SK-N-SH (cell line): Measurements from ENCODE around the gene CPEB1. TPM values are rescaled to one million over a fixed set of nuclear protein-coding genes. Genes with fewer than 3 reads are reported as not detected.

ENCODE experiments used
- CTCF ChIA-PET: fragments of 300-600, 350-600 bp; formaldehyde crosslinking; extraction: SDS; loops from one replicate; lab custom pipeline; 2021; lab: Yijun Ruan, JAX
- POLR2A ChIA-PET: fragments of 350-600 bp; sonication (Branson Sonifier 250); formaldehyde crosslinking; extraction: SDS; loops from one replicate; lab custom pipeline; 2020; ENCODE audit warnings: antibody characterized with exemption, inconsistent platforms; lab: Yijun Ruan, JAX
- DNase-seq: peaks from one replicate; pipeline ENCODE4 v3.0.0; 2012
- H2AFZ ChIP-seq: fragments of 200-600 bp; sonication (generic); 2 replicates; pipeline ENCODE4 v1.8.1; 2016; ENCODE audit warnings: antibody characterized with exemption, mild to moderate bottlenecking, low read depth
- H3F3A ChIP-seq: fragments of 200-600 bp; sonication (generic); replicated peaks from 2 replicates; pipeline ENCODE3; 2016; ENCODE audit warnings: antibody characterized with exemption, mild to moderate bottlenecking; ENCODE audit not compliant: insufficient read depth
- H3K27ac ChIP-seq, 2 experiments: fragments of 200-500 bp in 1 of 2; fragments of 200-600 bp in 1 of 2; sonication (Bioruptor generic) in 1 of 2; sonication (generic), shearing (Covaris generic) in 1 of 2; 2 replicates each; pipeline versions ENCODE4 v1.5.1 to v1.6.1; 2014 to 2016; ENCODE audit warnings: low read depth in 2 of 2, inconsistent platforms in 1 of 2, low read length in 1 of 2, mild to moderate bottlenecking in 1 of 2, mixed read lengths in 1 of 2
- H3K27me3 ChIP-seq: fragments of 200-600 bp; sonication (generic), shearing (Covaris generic); 2 replicates; pipeline ENCODE4 v1.6.1; 2016; ENCODE audit warnings: mixed run types; ENCODE audit not compliant: insufficient read depth
- H3K36me3 ChIP-seq, 2 experiments: fragments of 200-500 bp in 1 of 2; fragments of 200-600 bp in 1 of 2; sonication (Bioruptor generic) in 1 of 2; sonication (generic) in 1 of 2; replicated peaks in 1 of 2; 2 replicates each; pipeline versions ENCODE3 to v1.5.1; 2014 to 2016; ENCODE audit warnings: low read length in 1 of 2, mild to moderate bottlenecking in 1 of 2; ENCODE audit not compliant: insufficient read depth in 2 of 2, control insufficient read depth in 1 of 2
- H3K4me1 ChIP-seq, 2 experiments: fragments of 200-500 bp in 1 of 2; fragments of 200-600 bp in 1 of 2; sonication (Bioruptor generic) in 1 of 2; sonication (generic), shearing (Covaris generic) in 1 of 2; 2 replicates each; pipeline versions ENCODE4 v1.5.1 to v1.6.1; 2014 to 2016; ENCODE audit warnings: low read depth in 1 of 2, low read length in 1 of 2, mixed run types in 1 of 2; ENCODE audit not compliant: insufficient read depth in 2 of 2, control insufficient read depth in 1 of 2
- H3K4me2 ChIP-seq: fragments of 200-600 bp; sonication (generic), shearing (Covaris generic); 2 replicates; pipeline ENCODE4 v1.6.1; 2017; ENCODE audit warnings: mixed run types
- H3K4me3 ChIP-seq, 2 experiments: fragments of 200-500 bp in 1 of 2; fragments of 200-600 bp in 1 of 2; sonication (Bioruptor generic) in 1 of 2; sonication (generic), shearing (Covaris generic) in 1 of 2; 2 replicates each; pipeline versions ENCODE4 v1.5.1 to v1.8.1; 2014 to 2016; ENCODE audit warnings: low read depth in 2 of 2, inconsistent platforms in 1 of 2, low read length in 1 of 2, mild to moderate bottlenecking in 1 of 2, mixed read lengths in 1 of 2, moderate library complexity in 1 of 2
- H3K79me2 ChIP-seq: fragments of 200-600 bp; sonication (generic); 2 replicates; pipeline ENCODE4 v1.8.1; 2017; ENCODE audit warnings: mild to moderate bottlenecking; ENCODE audit not compliant: insufficient read depth
- H3K9ac ChIP-seq: fragments of 200-600 bp; sonication (generic); 2 replicates; pipeline ENCODE4 v1.6.1; 2017; ENCODE audit warnings: mixed run types
- H3K9me2 ChIP-seq: fragments of 200-600 bp; sonication (generic); 2 replicates; pipeline ENCODE4 v1.6.1; 2017; ENCODE audit warnings: mixed run types
- H3K9me3 ChIP-seq: fragments of 200-600 bp; sonication (generic); 2 replicates; pipeline ENCODE4 v1.6.1; 2017; ENCODE audit warnings: mixed run types, mild to moderate bottlenecking, moderate library complexity
- H4K20me1 ChIP-seq: fragments of 200-600 bp; sonication (generic); 2 replicates; pipeline ENCODE4 v1.6.1; 2017; ENCODE audit warnings: mild to moderate bottlenecking, mixed run types; ENCODE audit not compliant: insufficient read depth
- CTCF ChIP-seq: fragments of 200-600 bp; sonication (generic); IDR thresholded peaks from 2 replicates; pipeline ENCODE4 v1.6.1; 2017; ENCODE audit warnings: antibody characterized with exemption, mild to moderate bottlenecking, moderate library complexity
- ELF1 ChIP-seq: IDR thresholded peaks from 2 replicates; pipeline ENCODE4 v1.4.0; 2012
- GATA2 ChIP-seq: sonication (generic); formaldehyde crosslinking; IDR thresholded peaks from 2 replicates; pipeline ENCODE4 v1.5.0; 2020; ENCODE audit warnings: mild to moderate bottlenecking, missing genetic modification reagents
- JUND ChIP-seq: IDR thresholded peaks from 2 replicates; pipeline ENCODE4 v1.4.0; 2012
- MAX ChIP-seq: IDR thresholded peaks from 2 replicates; pipeline ENCODE4 v1.4.0; 2012; ENCODE audit warnings: low read depth
- MEF2A ChIP-seq: IDR thresholded peaks from 2 replicates; pipeline ENCODE4 v1.4.0; 2012; ENCODE audit warnings: low read depth, borderline replicate concordance
- NRF1 ChIP-seq: IDR thresholded peaks from 2 replicates; pipeline ENCODE4 v1.6.1; 2012; ENCODE audit warnings: low read depth, mild to moderate bottlenecking, low read length
- POLR2AphosphoS5 ChIP-seq: IDR thresholded peaks from 2 replicates; pipeline ENCODE4 v1.6.1; 2012; ENCODE audit warnings: low read depth, low read length
- REST ChIP-seq: IDR thresholded peaks from 2 replicates; pipeline ENCODE4 v1.6.1; 2012; ENCODE audit warnings: mild to moderate bottlenecking, low read depth, low read length, moderate library complexity
- SMC3 ChIP-seq: IDR thresholded peaks from 2 replicates; pipeline ENCODE4 v1.6.1; 2012; ENCODE audit warnings: low read depth, low read length, improper control_type of control experiment
- TCF12 ChIP-seq: IDR thresholded peaks from 2 replicates; pipeline ENCODE4 v1.4.0; 2012
- USF2 ChIP-seq: fragments of 150-350 bp; IDR thresholded peaks from 2 replicates; pipeline ENCODE4 v1.6.1; 2017; ENCODE audit warnings: antibody characterized with exemption, low read length, low read depth, borderline replicate concordance
- ZBTB33 ChIP-seq: IDR thresholded peaks from 2 replicates; pipeline ENCODE4 v1.4.0; 2012; ENCODE audit warnings: low read depth, borderline replicate concordance
- WGBS: methylation state at CpG from one replicate; pipeline ENCODE4 v1.1.6; 2017; ENCODE audit warnings: low lambda C conversion rate; 5-methylcytosine and 5-hydroxymethylcytosine counted together
- polyA plus RNA-seq, 3 experiments: library from polyadenylated mRNA; depleted of rRNA; stranded (reverse); fragments of >200 nt; gene quantifications; 2 replicates each; pipeline ENCODE4 v1.2.3, GENCODE V29; 2012

Gene CPEB1
- polyA plus RNA-seq, 1 of the 3 experiments (the other 2 are of a cell fraction), result 2.6 TPM

- Histone ChIP-seq H3K9ac (no peak overlapping the region), H3K4me3 (no peak overlapping the region), H3K36me3 (no peaks in the 10 kb centered on the region), H3K79me2 (no peaks in the 10 kb centered on the region), H3K27ac (no peak overlapping the region), H3K27me3 (no peaks in the 10 kb centered on the region), H3K4me2 (no peak overlapping the region)
- 40% methylated on average over 2 of the region's 2 CpGs for WGBS
- TF ChIP-seq USF2 (no peak), JUND (no peak), GATA2 (CRISPR knock-in tag) (no peak), POLR2AphosphoS5 (no peak), MEF2A (no peak)
- TF ChIP-seq, all 33 proteins: peak for 0
- Histone ChIP-seq H2AFZ (no peak overlapping the region), H3K9me2 (no peaks in the 10 kb centered on the region), H3K9me3 (no peaks in the 10 kb centered on the region), H3K4me1 (no peaks in the 10 kb centered on the region), H3F3A (no peaks in the 10 kb centered on the region), H4K20me1 (no peaks in the 10 kb centered on the region)
- ChIA-PET CTCF (no interaction called here), POLR2A (no interaction called here)
- DNase-seq, result no peak
Measured at GRCh38 chr15:82624008-82624407, 23.2 kb downstream of the CPEB1 start.

GRCh38 chr15:82621970-82622369 lies 25.2 kb downstream of the CPEB1 start:
- no peak overlapping the region for H3K4me2 ChIP-seq
- no peaks in the 10 kb centered on the region for H3K4me1 ChIP-seq
- no peaks in the 10 kb centered on the region for H3K9me2 ChIP-seq
- H3K27me3 ChIP-seq, result no peaks in the 10 kb centered on the region
- no peak overlapping the region for H3K27ac ChIP-seq
- no peaks in the 10 kb centered on the region for H4K20me1 ChIP-seq
- WGBS, result 11% methylated on average over 1 of the region's 1 CpG
- TF ChIP-seq ELF1, result no peak
- TF ChIP-seq CTCF, result 0 out of 2 replicates have a peak, but pooled peaks have one; percentile 24
- TF ChIP-seq, all 33 proteins: peak for 1
- peak; percentile 25 for DNase-seq
- Histone ChIP-seq H3F3A (no peaks in the 10 kb centered on the region), H2AFZ (no peak overlapping the region), H3K36me3 (no peaks in the 10 kb centered on the region), H3K9me3 (no peaks in the 10 kb centered on the region), H3K4me3 (no peak overlapping the region), H3K79me2 (no peaks in the 10 kb centered on the region), H3K9ac (no peak overlapping the region)
- ChIA-PET POLR2A (no interaction called here), CTCF (interaction anchor here (1.4 kb wide), 1 partner anchor 10 kb away, joined by 4 read pairs; no protein-coding TSS in a partner anchor)

- POLR2A ChIA-PET, result no interaction called here
- no peak overlapping the region for H2AFZ ChIP-seq
- 63% methylated on average over 8 of the region's 12 CpGs for WGBS
- TF ChIP-seq NRF1 (no peak), SMC3 (no peak), ZBTB33 (no peak), REST (no peak), TCF12 (no peak), MAX (no peak), JUND (no peak)
Measured at GRCh38 chr15:82613747-82614146, 33.4 kb downstream of the CPEB1 start.

More at GRCh38 chr15:82613747-82614146, 33.4 kb downstream of the CPEB1 start:
- no peaks in the 10 kb centered on the region for H3K4me1 ChIP-seq
- H3K27ac ChIP-seq, result no peak overlapping the region
- no peaks in the 10 kb centered on the region for H3K79me2 ChIP-seq
- no peak for DNase-seq
- CTCF ChIA-PET, result no interaction called here
- no peak overlapping the region for H3K9ac ChIP-seq
- H3K9me2 ChIP-seq, result no peaks in the 10 kb centered on the region
- H3F3A ChIP-seq, result no peaks in the 10 kb centered on the region
- no peaks in the 10 kb centered on the region for H4K20me1 ChIP-seq
- no peaks in the 10 kb centered on the region for H3K36me3 ChIP-seq
- no peak overlapping the region for H3K4me3 ChIP-seq
- H3K9me3 ChIP-seq, result no peaks in the 10 kb centered on the region
- H3K4me2 ChIP-seq, result no peak overlapping the region
- H3K27me3 ChIP-seq, result no peaks in the 10 kb centered on the region
